CD4-positive, alpha-beta T cell treated with Interleukin-17A for 1 hour (primary cell): Measurements from ENCODE around the gene PRSS50.
A peak's percentile ranks its signal among the peaks of the same experiment; 100 is the strongest.
"Not testable (repeated sequence)": the region's sequence is repeated elsewhere in the genome, so short reads cannot be mapped to it uniquely, and the experiment has no call there.

ENCODE experiments used
- DNase-seq: peaks from one replicate; pipeline ENCODE4 v3.0.0-alpha.2; 2020

The PRSS50 gene

GRCh38 chr3:46708401-46709156, 9.1 kb downstream of the PRSS50 start:
- no peak for DNase-seq

GRCh38 chr3:46707601-46708011, 10.1 kb downstream of the PRSS50 start:
- no peak for DNase-seq

GRCh38 chr3:46706771-46707582, 10.7 kb downstream of the PRSS50 start:
- no peak for DNase-seq

- DNase-seq = no peak
Observed at GRCh38 chr3:46705751-46706552, 11.7 kb downstream of the PRSS50 start.

GRCh38 chr3:46705022-46705530, 12.6 kb downstream of the PRSS50 start:
- peak; percentile 75 for DNase-seq

- DNase-seq = not testable (repeated sequence)
Observed at GRCh38 chr3:46704346-46704745, 13.3 kb downstream of the PRSS50 start.

- DNase-seq = no peak
Observed at GRCh38 chr3:46703013-46703520, 14.6 kb downstream of the PRSS50 start.

- no peak for DNase-seq
Observed at GRCh38 chr3:46702246-46703012, 15.2 kb downstream of the PRSS50 start.

GRCh38 chr3:46701181-46701939, 16.3 kb downstream of the PRSS50 start, which contains the start of gene TMIE:
Gene TMIE (plus strand): TSS chr3:46701392. CDS start chr3:46701488, 96 bp downstream.
- no peak for DNase-seq

- no peak for DNase-seq
Observed at GRCh38 chr3:46700772-46701171, 16.9 kb downstream of the PRSS50 start.

- DNase-seq = no peak
Observed at GRCh38 chr3:46699676-46700523, 17.8 kb downstream of the PRSS50 start.

- DNase-seq = no peak
Observed at GRCh38 chr3:46695962-46696894, 21.4 kb downstream of the PRSS50 start.

GRCh38 chr3:46695177-46695961, 22.3 kb downstream of the PRSS50 start:
- DNase-seq = peak; percentile 57

GRCh38 chr3:46694520-46694919, 23.1 kb downstream of the PRSS50 start:
- no peak for DNase-seq

- DNase-seq = no peak
Observed at GRCh38 chr3:46693892-46694226, 23.8 kb downstream of the PRSS50 start.

GRCh38 chr3:46693038-46693891, 24.4 kb downstream of the PRSS50 start, which contains the start of gene ALS2CL:
Gene ALS2CL (minus strand): TSS chr3:46693679. CDS start chr3:46689440, 4,239 bp downstream.
- peak; percentile 83 for DNase-seq

- DNase-seq = no peak
Observed at GRCh38 chr3:46692566-46692990, 25.1 kb downstream of the PRSS50 start.
